HepG2 (cell line): ENCODE measurements around the gene TOMM6. TPM values are rescaled to one million over a fixed set of nuclear protein-coding genes. Genes with fewer than 3 reads are reported as not detected.

ENCODE experiments used
- ATAC-seq: fragments of 200-7000 bp; cut with Tn5 transposase; 3 replicates; pipeline ENCODE4 v1.9.1; 2020; ENCODE audit warnings: mild to moderate bottlenecking, moderate library complexity
- BruUV-seq: library from RNA; stranded (reverse); fragments of 400-500 nt; replicated peaks from 2 replicates; lab custom pipeline; 2021; lab: Mats Ljungman, UMichigan
- CTCF ChIA-PET: fragments of 300-600 bp; formaldehyde crosslinking; extraction: SDS; loops from one replicate; lab custom pipeline; 2021; ENCODE audit warnings: low total read pairs, inconsistent platforms, low intra/inter-chr PET ratio; lab: Yijun Ruan, JAX
- POLR2A ChIA-PET: fragments of 350-600 bp; sonication (Branson Sonifier 250); formaldehyde crosslinking; loops from one replicate; lab custom pipeline; 2020; ENCODE audit warnings: antibody characterized with exemption, inconsistent platforms; lab: Yijun Ruan, JAX
- DNase-seq: peaks from one replicate; pipeline ENCODE4 v3.0.0-alpha.2; 2015; ENCODE audit warnings: low spot score
- FAIRE-seq: peaks from 3 replicates; lab custom pipeline; 2011; peaks lifted over from hg19 to GRCh38; lab: Jason Lieb, UNC
- H2AFZ ChIP-seq: one replicate; pipeline ENCODE4 v1.6.1; 2011; ENCODE audit warnings: low read length, inconsistent platforms
- H3K27ac ChIP-seq: fragments of 300-600 bp; 3 replicates; pipeline ENCODE4 v1.8.0; 2011; ENCODE audit warnings: mixed run types, mild to moderate bottlenecking, mixed read lengths, low read length, inconsistent platforms; ENCODE audit not compliant: insufficient read depth; ENCODE audit errors: extremely low read length
- H3K27me3 ChIP-seq, 2 experiments: fragments of 200-600 bp in 1 of 2; 2 replicates in 1 of 2; 3 replicates in 1 of 2; pipeline versions ENCODE4 v1.6.0 to v1.8.0; 2011; ENCODE audit warnings: low read length in 2 of 2, mild to moderate bottlenecking in 2 of 2, moderate library complexity in 2 of 2, inconsistent platforms in 1 of 2; ENCODE audit not compliant: insufficient read depth in 2 of 2, control insufficient read depth in 1 of 2
- H3K36me3 ChIP-seq, 2 experiments: fragments of 200-600 bp in 1 of 2; replicated peaks in 1 of 2; 2 replicates in 1 of 2; 3 replicates in 1 of 2; pipeline versions ENCODE4 v1.5.1 to v1.8.0; 2011; ENCODE audit warnings: low read length in 2 of 2, inconsistent platforms in 1 of 2; ENCODE audit not compliant: insufficient read depth in 2 of 2, control insufficient read depth in 1 of 2
- H3K4me1 ChIP-seq: 2 replicates; pipeline ENCODE4 v1.5.1; 2012; ENCODE audit warnings: low read length, inconsistent platforms; ENCODE audit not compliant: insufficient read depth
- H3K4me2 ChIP-seq: 2 replicates; pipeline ENCODE4 v1.6.0; 2011; ENCODE audit warnings: low read depth, low read length, inconsistent platforms
- H3K4me3 ChIP-seq, 3 experiments: fragments of 200-600 bp in 1 of 3; sonication (generic), shearing (Covaris generic) in 1 of 3; replicated peaks in 1 of 3; 2 replicates each; pipeline ENCODE4 v1.5.1; 2011 to 2016; ENCODE audit warnings: low read length in 3 of 3, inconsistent platforms in 2 of 3, low read depth in 2 of 3, mild to moderate bottlenecking in 2 of 3, control low read depth in 1 of 3, mixed read lengths in 1 of 3; ENCODE audit not compliant: insufficient read depth in 1 of 3
- H3K79me2 ChIP-seq: one replicate; pipeline ENCODE4 v1.6.1; 2011; ENCODE audit warnings: low read length, inconsistent platforms; ENCODE audit not compliant: insufficient read depth
- H3K9ac ChIP-seq: 2 replicates; pipeline ENCODE4 v1.6.0; 2011; ENCODE audit warnings: mild to moderate bottlenecking, low read depth, low read length, inconsistent platforms; ENCODE audit not compliant: insufficient read depth
- H3K9me3 ChIP-seq: 2 replicates; pipeline ENCODE4 v1.5.1; 2012; ENCODE audit warnings: mild to moderate bottlenecking, low read length
- H4K20me1 ChIP-seq: 2 replicates; pipeline ENCODE4 v1.6.0; 2011; ENCODE audit warnings: inconsistent platforms, mild to moderate bottlenecking, low read length, moderate library complexity; ENCODE audit not compliant: insufficient read depth
- CCDC6 ChIP-seq: sonication (generic); formaldehyde crosslinking; IDR thresholded peaks from 2 replicates; pipeline ENCODE4 v1.8.1; 2022; ENCODE audit warnings: mild to moderate bottlenecking, missing genetic modification reagents, moderate library complexity
- ELF3 ChIP-seq: IDR thresholded peaks from 2 replicates; pipeline ENCODE4 v1.6.1; 2016; ENCODE audit warnings: missing genetic modification reagents, missing compliant biosample characterization
- FOSL1 ChIP-seq: sonication (generic); formaldehyde crosslinking; IDR thresholded peaks from 2 replicates; pipeline ENCODE4 v1.9.0; 2021; ENCODE audit warnings: missing genetic modification reagents, borderline replicate concordance
- HOXA9 ChIP-seq: sonication (generic); formaldehyde crosslinking; IDR thresholded peaks from 2 replicates; pipeline ENCODE4 v1.8.1; 2022; ENCODE audit warnings: missing genetic modification reagents, mild to moderate bottlenecking, moderate library complexity, borderline replicate concordance
- NFE2L1 ChIP-seq: sonication (generic); formaldehyde crosslinking; IDR thresholded peaks from 2 replicates; pipeline ENCODE4 v1.4.0; 2020; ENCODE audit warnings: missing genetic modification reagents, mild to moderate bottlenecking, borderline replicate concordance
- PITX1 ChIP-seq: sonication (generic); formaldehyde crosslinking; IDR thresholded peaks from 2 replicates; pipeline ENCODE4 v1.5.1; 2020; ENCODE audit warnings: mild to moderate bottlenecking, missing genetic modification reagents
- SALL1 ChIP-seq: sonication (generic); formaldehyde crosslinking; IDR thresholded peaks from 2 replicates; pipeline ENCODE4 v1.8.0; 2022; ENCODE audit warnings: mild to moderate bottlenecking, missing genetic modification reagents
- STAG1 ChIP-seq: sonication (generic); formaldehyde crosslinking; IDR thresholded peaks from 2 replicates; pipeline ENCODE4 v1.4.0; 2020; ENCODE audit warnings: missing genetic modification reagents
- ZNF629 ChIP-seq: sonication (generic); formaldehyde crosslinking; conservative IDR thresholded peaks from 2 replicates; pipeline ENCODE4 v1.5.0; 2020; ENCODE audit warnings: missing genetic modification reagents
- WGBS: methylation state at CpG from one replicate; pipeline ENCODE4 v1.1.6; 2017; ENCODE audit warnings: low lambda C conversion rate; 5-methylcytosine and 5-hydroxymethylcytosine counted together
- in situ Hi-C: cut with HindIII; loops from 2 replicates; pipeline ENCODE4 v1.10.0; 2017; ENCODE audit warnings: low pct_unique_long_range_greater_than_20kb; ENCODE audit not compliant: extremely low pct_ligation_motif_present
- intact Hi-C: fragments of 100-400 bp; cut with micrococcal nuclease; formaldehyde crosslinking; loops from one replicate; pipeline ENCODE4 v1.10.0; 2022; ENCODE audit not compliant: unreplicated experiment
- polyA plus RNA-seq, 8 experiments: library from polyadenylated mRNA; depleted of rRNA in 3 of 8; stranded (reverse) in 7 of 8; unstranded in 1 of 8; fragments of >200 nt; fragmentation: Illumina TruSeq in 4 of 8; extraction: Trizol in 4 of 8; gene quantifications; 2 replicates each; pipeline versions ENCODE4 v1.2.1 to v1.2.3, GENCODE V29; 2011 to 2016; ENCODE audit warnings: low read depth in 4 of 8, missing spikeins in 1 of 8, mixed read lengths in 1 of 8; ENCODE audit not compliant: insufficient read depth in 1 of 8
- total RNA-seq, 5 experiments: library from RNA; depleted of rRNA; stranded (reverse); fragments of >200 nt; fragmentation: Illumina TruSeq; extraction: Trizol; gene quantifications; 2 replicates each; pipeline ENCODE4 v1.2.3, GENCODE V29; 2016; ENCODE audit warnings: low read depth in 1 of 5
- TF ChIP-seq, protein P1 (sequence below): sonication (generic); formaldehyde crosslinking; IDR thresholded peaks from 2 replicates; pipeline ENCODE4 v1.4.0; 2020; ENCODE audit warnings: missing genetic modification reagents, borderline replicate concordance
- TF ChIP-seq, protein P2 (sequence below): sonication (generic); formaldehyde crosslinking; IDR thresholded peaks from 2 replicates; pipeline ENCODE4 v1.5.0; 2020; ENCODE audit warnings: mild to moderate bottlenecking, missing genetic modification reagents

TOMM6 gene
- total and polyA plus RNA-seq, 2 of the 13 experiments (the other 11 are each of a cell fraction or from before 2014, with no cell fraction given) = 320 to 321 TPM

DNA sequence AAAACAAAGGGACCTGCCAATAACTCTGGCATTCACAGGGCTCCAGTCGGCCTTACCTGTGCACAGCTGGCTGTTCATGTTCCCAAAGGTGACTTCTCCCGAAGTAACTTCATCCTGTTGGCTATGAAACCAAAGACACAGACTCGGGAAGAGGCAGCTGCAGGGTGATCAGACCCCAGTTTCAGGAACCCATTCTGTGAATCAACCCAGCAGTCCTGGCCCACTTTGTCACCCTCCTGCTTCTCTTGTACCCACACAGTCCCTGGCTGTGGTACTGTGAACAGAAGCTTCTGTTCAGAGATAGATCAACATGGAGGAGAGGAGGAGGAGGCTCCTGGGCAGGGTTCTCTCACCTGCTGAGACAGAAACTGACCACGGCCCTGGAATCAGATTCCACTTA is 31.6 kb upstream of the TOMM6 start:
- no peak for ATAC-seq
- Histone ChIP-seq H3K36me3 (no peaks in the 10 kb centered on the region), H4K20me1 (no peaks in the 10 kb centered on the region), H3K4me2 (peak overlapping the region; percentile 59), H3K27ac (no peak overlapping the region), H3K4me1 (peaks cover 75% of the 10 kb centered on the region), H3K9ac (peak overlapping the region; percentile 28; the same call in 1 of the 2 replicates), H3K27me3 (no peaks in the 10 kb centered on the region), H3K4me3 (no peak overlapping the region), H3K79me2 (no peaks in the 10 kb centered on the region), H2AFZ (peak overlapping the region; percentile 44), H3K9me3 (no peaks in the 10 kb centered on the region)
- FAIRE-seq = no peak
- CTCF ChIA-PET = no interaction called here
- intact Hi-C loops (no loop called here), in situ Hi-C loops (no loop called here)
- no peak for DNase-seq
- 70% methylated on average over 4 of the region's 4 CpGs for WGBS
- 0 out of 2 replicates have a peak, but pooled peaks have one; percentile 51 for TF ChIP-seq CCDC6 (CRISPR knock-in tag)
- no peak for TF ChIP-seq SALL1 (CRISPR knock-in tag)
- no TSS peak for BruUV-seq
- POLR2A ChIA-PET = interaction anchor here (1.4 to 4.5 kb wide), 3 partner anchors 8 to 22 kb away, joined by 4 to 31 read pairs (median 13); partner anchors contain the start of gene PGC

DNA sequence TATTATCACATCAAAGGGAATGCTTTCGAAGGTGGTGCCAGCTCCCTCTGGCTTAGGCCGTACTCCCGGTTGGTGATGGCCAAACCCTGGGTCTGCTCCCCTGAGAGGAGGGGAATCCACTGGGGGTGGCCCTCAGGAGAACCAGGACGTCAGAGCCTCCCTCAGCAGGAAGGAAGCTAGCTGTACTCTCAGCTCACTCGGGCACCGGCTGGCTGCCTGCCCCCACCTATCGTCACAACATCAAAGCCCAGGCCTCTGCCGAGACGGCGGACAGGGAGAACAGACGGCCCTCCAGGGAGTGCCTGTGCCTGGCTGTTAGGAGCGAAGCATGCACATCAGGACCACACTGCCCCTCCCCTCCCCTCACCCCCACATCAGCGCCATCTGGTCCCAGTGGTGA is 31.1 kb upstream of the TOMM6 start:
- in situ Hi-C loops (no loop called here), intact Hi-C loops (no loop called here)
- BruUV-seq = no TSS peak
- ChIA-PET POLR2A (interaction anchor here (0.8 to 4.5 kb wide), 4 partner anchors 8 to 23 kb away, joined by 4 to 31 read pairs (median 9); partner anchors contain the start of gene PGC), CTCF (no interaction called here)
- no peaks in the 10 kb centered on the region for H3K27me3 ChIP-seq
- H3K9me3 ChIP-seq = no peaks in the 10 kb centered on the region
- peak overlapping the region; percentile 59 for H3K4me2 ChIP-seq
- no peak for FAIRE-seq
- ATAC-seq = peak; percentile 75
- peaks cover 71% of the 10 kb centered on the region for H3K4me1 ChIP-seq
- H3K79me2 ChIP-seq = no peaks in the 10 kb centered on the region
- WGBS = 63% methylated on average over 2 of the region's 13 CpGs
- peak overlapping the region; percentile 44 for H2AFZ ChIP-seq
- H3K27ac ChIP-seq = no peak overlapping the region
- H3K36me3 ChIP-seq = no peaks in the 10 kb centered on the region
- H3K9ac ChIP-seq = peak overlapping the region; percentile 28; the same call in 1 of the 2 replicates
- no peaks in the 10 kb centered on the region for H4K20me1 ChIP-seq
- DNase-seq = no peak
- H3K4me3 ChIP-seq = peak overlapping the region in 1 of 3 experiments; percentile 0; a peak in 1 of 6 replicates
- TF ChIP-seq ZNF629 (CRISPR knock-in tag) (no peak), FOSL1 (CRISPR knock-in tag) (no peak), PITX1 (CRISPR knock-in tag) (0 out of 2 replicates have a peak, but pooled peaks have one; percentile 32), ELF3 (CRISPR knock-in tag) (peak; percentile 41; the same call in 1 of the 2 replicates), HOXA9 (no peak), STAG1 (CRISPR knock-in tag) (no peak), NFE2L1 (CRISPR knock-in tag) (no peak)
- TF ChIP-seq, protein P1, sequence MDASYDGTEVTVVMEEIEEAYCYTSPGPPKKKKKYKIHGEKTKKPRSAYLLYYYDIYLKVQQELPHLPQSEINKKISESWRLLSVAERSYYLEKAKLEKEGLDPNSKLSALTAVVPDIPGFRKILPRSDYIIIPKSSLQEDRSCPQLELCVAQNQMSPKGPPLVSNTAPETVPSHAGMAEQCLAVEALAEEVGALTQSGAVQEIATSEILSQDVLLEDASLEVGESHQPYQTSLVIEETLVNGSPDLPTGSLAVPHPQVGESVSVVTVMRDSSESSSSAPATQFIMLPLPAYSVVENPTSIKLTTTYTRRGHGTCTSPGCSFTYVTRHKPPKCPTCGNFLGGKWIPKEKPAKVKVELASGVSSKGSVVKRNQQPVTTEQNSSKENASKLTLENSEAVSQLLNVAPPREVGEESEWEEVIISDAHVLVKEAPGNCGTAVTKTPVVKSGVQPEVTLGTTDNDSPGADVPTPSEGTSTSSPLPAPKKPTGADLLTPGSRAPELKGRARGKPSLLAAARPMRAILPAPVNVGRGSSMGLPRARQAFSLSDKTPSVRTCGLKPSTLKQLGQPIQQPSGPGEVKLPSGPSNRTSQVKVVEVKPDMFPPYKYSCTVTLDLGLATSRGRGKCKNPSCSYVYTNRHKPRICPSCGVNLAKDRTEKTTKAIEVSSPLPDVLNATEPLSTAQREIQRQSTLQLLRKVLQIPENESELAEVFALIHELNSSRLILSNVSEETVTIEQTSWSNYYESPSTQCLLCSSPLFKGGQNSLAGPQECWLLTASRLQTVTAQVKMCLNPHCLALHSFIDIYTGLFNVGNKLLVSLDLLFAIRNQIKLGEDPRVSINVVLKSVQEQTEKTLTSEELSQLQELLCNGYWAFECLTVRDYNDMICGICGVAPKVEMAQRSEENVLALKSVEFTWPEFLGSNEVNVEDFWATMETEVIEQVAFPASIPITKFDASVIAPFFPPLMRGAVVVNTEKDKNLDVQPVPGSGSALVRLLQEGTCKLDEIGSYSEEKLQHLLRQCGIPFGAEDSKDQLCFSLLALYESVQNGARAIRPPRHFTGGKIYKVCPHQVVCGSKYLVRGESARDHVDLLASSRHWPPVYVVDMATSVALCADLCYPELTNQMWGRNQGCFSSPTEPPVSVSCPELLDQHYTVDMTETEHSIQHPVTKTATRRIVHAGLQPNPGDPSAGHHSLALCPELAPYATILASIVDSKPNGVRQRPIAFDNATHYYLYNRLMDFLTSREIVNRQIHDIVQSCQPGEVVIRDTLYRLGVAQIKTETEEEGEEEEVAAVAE (CRISPR knock-in tag) = no peak
- TF ChIP-seq, protein P2, sequence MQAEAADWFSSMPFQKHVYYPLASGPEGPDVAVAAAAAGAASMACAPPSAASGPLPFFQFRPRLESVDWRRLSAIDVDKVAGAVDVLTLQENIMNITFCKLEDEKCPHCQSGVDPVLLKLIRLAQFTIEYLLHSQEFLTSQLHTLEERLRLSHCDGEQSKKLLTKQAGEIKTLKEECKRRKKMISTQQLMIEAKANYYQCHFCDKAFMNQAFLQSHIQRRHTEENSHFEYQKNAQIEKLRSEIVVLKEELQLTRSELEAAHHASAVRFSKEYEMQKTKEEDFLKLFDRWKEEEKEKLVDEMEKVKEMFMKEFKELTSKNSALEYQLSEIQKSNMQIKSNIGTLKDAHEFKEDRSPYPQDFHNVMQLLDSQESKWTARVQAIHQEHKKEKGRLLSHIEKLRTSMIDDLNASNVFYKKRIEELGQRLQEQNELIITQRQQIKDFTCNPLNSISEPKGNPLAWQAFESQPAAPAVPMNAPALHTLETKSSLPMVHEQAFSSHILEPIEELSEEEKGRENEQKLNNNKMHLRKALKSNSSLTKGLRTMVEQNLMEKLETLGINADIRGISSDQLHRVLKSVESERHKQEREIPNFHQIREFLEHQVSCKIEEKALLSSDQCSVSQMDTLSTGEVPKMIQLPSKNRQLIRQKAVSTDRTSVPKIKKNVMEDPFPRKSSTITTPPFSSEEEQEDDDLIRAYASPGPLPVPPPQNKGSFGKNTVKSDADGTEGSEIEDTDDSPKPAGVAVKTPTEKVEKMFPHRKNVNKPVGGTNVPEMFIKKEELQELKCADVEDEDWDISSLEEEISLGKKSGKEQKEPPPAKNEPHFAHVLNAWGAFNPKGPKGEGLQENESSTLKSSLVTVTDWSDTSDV = no peak; the same call in 1 of the 2 replicates
